HG03571 (cell line): Measurements from ENCODE around the gene CHRNB1.

Experiments
- ATAC-seq: cut with Tn5 transposase; IDR thresholded peaks from one replicate; pipeline ENCODE4 v1.9.1; 2021; ENCODE audit not compliant: unreplicated experiment

CHRNB1 gene

GRCh38 chr17:7483255-7484066, 38.6 kb downstream of the CHRNB1 start:
- ATAC-seq, result peak; percentile 30

GRCh38 chr17:7484067-7484918, 39.4 kb downstream of the CHRNB1 start, which contains the start of gene POLR2A:
Gene POLR2A, plus strand, starts transcription at chr17:7484366.
- ATAC-seq, result peak; percentile 51

GRCh38 chr17:7484919-7485377, 40.1 kb downstream of the CHRNB1 start:
- no peak for ATAC-seq

- no peak for ATAC-seq
These were observed 41.3 kb downstream of the CHRNB1 start for GRCh38 chr17:7486181-7486580.

- no peak for ATAC-seq
These were observed 45.3 kb downstream of the CHRNB1 start for GRCh38 chr17:7490144-7490543.

- ATAC-seq, result no peak
These were observed 46.7 kb downstream of the CHRNB1 start for GRCh38 chr17:7491583-7491982.

GRCh38 chr17:7493941-7494340, 49.1 kb downstream of the CHRNB1 start:
- ATAC-seq, result no peak

- no peak for ATAC-seq
These were observed 51.1 kb downstream of the CHRNB1 start for GRCh38 chr17:7495906-7496434.

GRCh38 chr17:7496470-7497183, 51.8 kb downstream of the CHRNB1 start:
- no peak for ATAC-seq

GRCh38 chr17:7497228-7497627, 52.4 kb downstream of the CHRNB1 start:
- ATAC-seq, result no peak

GRCh38 chr17:7497636-7498035, 52.8 kb downstream of the CHRNB1 start:
- ATAC-seq, result no peak

GRCh38 chr17:7499161-7499560, 54.3 kb downstream of the CHRNB1 start:
- ATAC-seq, result no peak

- no peak for ATAC-seq
These were observed 56.9 kb downstream of the CHRNB1 start for GRCh38 chr17:7501729-7502128.

- no peak for ATAC-seq
These were observed 57.4 kb downstream of the CHRNB1 start for GRCh38 chr17:7502171-7502847.

GRCh38 chr17:7502987-7503386, 58.1 kb downstream of the CHRNB1 start:
- ATAC-seq, result no peak

GRCh38 chr17:7503521-7503920, 58.7 kb downstream of the CHRNB1 start:
- ATAC-seq, result no peak
